Epithelial cell of proximal tubule (primary cell): ENCODE results near the gene PREX1. TPM values are rescaled to one million over a fixed set of nuclear protein-coding genes. Genes with fewer than 3 reads are reported as not detected.

ENCODE experiments used
- DNase-seq: peaks from one replicate; pipeline ENCODE4 v3.0.0-alpha.2; 2011; ENCODE audit warnings: low read depth
- H3K4me3 ChIP-seq: 2 replicates; pipeline ENCODE4 v1.5.1; 2011; ENCODE audit warnings: low read depth, mild to moderate bottlenecking, low read length
- CTCF ChIP-seq: conservative IDR thresholded peaks from 2 replicates; pipeline ENCODE4 v1.5.1; 2012; ENCODE audit warnings: low read depth, mild to moderate bottlenecking, low read length
- total RNA-seq: library from RNA; depleted of rRNA; stranded (reverse); fragments of >200 nt; gene quantifications from 2 replicates; pipeline ENCODE4 v1.2.3, GENCODE V29; 2015

The PREX1 gene
- total RNA-seq, 1 donor from 2014 or later, result 4.7 TPM

GRCh38 chr20:48674461-48674860, 153.3 kb downstream of the PREX1 start:
- H3K4me3 ChIP-seq, result no peak overlapping the region
- DNase-seq, result no peak
- TF ChIP-seq CTCF, result no peak

- H3K4me3 ChIP-seq, result no peak overlapping the region
- TF ChIP-seq CTCF, result no peak
- no peak for DNase-seq
These were observed 154.3 kb downstream of the PREX1 start for GRCh38 chr20:48673507-48673906.

- no peak for DNase-seq
- no peak overlapping the region for H3K4me3 ChIP-seq
- TF ChIP-seq CTCF, result no peak
These were observed 155.5 kb downstream of the PREX1 start for GRCh38 chr20:48672324-48672723.

GRCh38 chr20:48671141-48671540, 156.7 kb downstream of the PREX1 start:
- H3K4me3 ChIP-seq, result no peak overlapping the region
- TF ChIP-seq CTCF, result no peak
- no peak for DNase-seq

- TF ChIP-seq CTCF, result no peak
- no peak for DNase-seq
- H3K4me3 ChIP-seq, result no peak overlapping the region
These were observed 157.7 kb downstream of the PREX1 start for GRCh38 chr20:48669946-48670605.

GRCh38 chr20:48668451-48668946, 159.3 kb downstream of the PREX1 start:
- no peak overlapping the region for H3K4me3 ChIP-seq
- no peak for TF ChIP-seq CTCF
- DNase-seq, result no peak

- H3K4me3 ChIP-seq, result no peak overlapping the region
- no peak for TF ChIP-seq CTCF
- DNase-seq, result no peak
These were observed 159.8 kb downstream of the PREX1 start for GRCh38 chr20:48667889-48668413.
